ENCODE measurements around the gene ZBTB43.

Gene ZBTB43

DNA sequence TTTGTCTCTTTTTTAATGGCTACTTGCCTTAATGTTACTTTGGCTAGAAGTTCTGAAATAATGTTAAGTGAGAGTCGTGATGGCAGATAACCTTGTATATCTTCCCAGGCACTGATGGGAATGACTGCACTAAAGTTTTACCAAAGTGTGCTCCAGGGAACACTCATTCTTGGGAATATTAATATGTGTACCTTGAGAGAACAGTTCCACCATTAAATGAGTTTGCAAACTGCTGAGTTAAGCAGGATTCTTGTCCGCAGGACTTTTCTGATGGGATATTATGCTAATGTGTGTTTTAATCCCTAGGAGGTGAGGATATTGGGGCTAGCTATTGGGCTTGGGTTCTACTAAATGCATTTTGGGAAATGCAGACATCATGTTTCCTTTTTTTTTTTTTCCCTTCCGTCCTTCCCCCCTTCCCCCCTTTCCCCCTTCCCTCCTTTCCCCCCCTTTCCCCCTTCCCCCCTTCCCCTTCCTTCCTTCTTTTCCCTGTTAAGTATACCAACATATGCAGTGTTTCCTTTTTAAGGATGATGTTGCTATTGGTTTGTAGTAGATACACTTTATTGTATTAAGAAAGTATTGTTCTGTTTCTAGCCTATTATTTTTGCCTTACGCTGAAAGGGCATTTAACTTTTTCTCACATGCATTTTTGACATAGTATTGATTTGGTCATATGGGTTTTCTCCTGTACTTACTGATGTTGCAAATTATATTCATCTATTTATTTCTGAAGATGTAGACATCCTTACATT is 71.1 kb downstream of the ZBTB43 start:
- Mint-ChIP-seq H3K36me3 (peaks cover 25% of the 10 kb centered on the region), H3K4me3 (no peak overlapping the region), H3K27ac (no peak overlapping the region), H3K4me1 (peaks cover 27% of the 10 kb centered on the region), H3K9me3 (no peaks in the 10 kb centered on the region), H3K27me3 (no peaks in the 10 kb centered on the region)
- no peak for ATAC-seq

GRCh38 chr9:126876531-126876930 is 71.7 kb downstream of the ZBTB43 start:
- H3K27ac Mint-ChIP-seq = no peak overlapping the region
- peaks cover 25% of the 10 kb centered on the region for H3K36me3 Mint-ChIP-seq
- no peaks in the 10 kb centered on the region for H3K9me3 Mint-ChIP-seq
- H3K4me3 Mint-ChIP-seq = no peak overlapping the region
- H3K27me3 Mint-ChIP-seq = no peaks in the 10 kb centered on the region
- no peak for ATAC-seq
- H3K4me1 Mint-ChIP-seq = peaks cover 27% of the 10 kb centered on the region

DNA sequence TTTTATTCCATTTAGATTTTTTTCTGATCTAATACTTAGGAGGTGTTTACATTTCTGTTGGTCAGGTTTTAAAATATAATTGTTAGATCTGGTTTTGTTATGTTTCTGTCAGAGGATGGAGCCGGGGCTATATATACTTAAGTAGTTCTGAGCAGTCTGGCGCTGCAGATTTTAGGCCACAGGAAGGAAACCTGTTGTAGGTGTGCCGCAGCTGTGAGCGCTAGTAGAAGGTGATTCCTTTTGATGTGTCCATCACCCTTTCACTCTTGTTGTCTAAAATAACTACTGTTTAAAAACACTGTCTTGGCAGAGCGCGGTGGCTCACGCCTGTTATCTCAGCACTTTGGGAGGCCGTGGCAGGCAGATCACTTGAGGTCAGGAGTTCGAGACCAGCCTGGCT is 72.6 kb downstream of the ZBTB43 start:
- H3K4me3 Mint-ChIP-seq = no peak overlapping the region

GRCh38 chr9:126879288-126879687 is 74.4 kb downstream of the ZBTB43 start:
- Mint-ChIP-seq H3K4me1 (peaks cover 16% of the 10 kb centered on the region), H3K27me3 (no peaks in the 10 kb centered on the region), H3K36me3 (peaks cover 33% of the 10 kb centered on the region), H3K27ac (no peak overlapping the region), H3K4me3 (no peak overlapping the region), H3K9me3 (no peaks in the 10 kb centered on the region)
- ATAC-seq = no peak

More for the DNA sequence above, 72.6 kb downstream of the ZBTB43 start:
- H3K36me3 Mint-ChIP-seq = peaks cover 33% of the 10 kb centered on the region
- peaks cover 22% of the 10 kb centered on the region for H3K4me1 Mint-ChIP-seq
- H3K9me3 Mint-ChIP-seq = no peaks in the 10 kb centered on the region
- H3K27me3 Mint-ChIP-seq = no peaks in the 10 kb centered on the region
- no peak for ATAC-seq
- H3K27ac Mint-ChIP-seq = no peak overlapping the region

- Mint-ChIP-seq H3K4me3 (no peak overlapping the region), H3K27ac (no peak overlapping the region), H3K9me3 (no peaks in the 10 kb centered on the region), H3K27me3 (no peaks in the 10 kb centered on the region), H3K4me1 (peaks cover 9% of the 10 kb centered on the region), H3K36me3 (peaks cover 28% of the 10 kb centered on the region)
- no peak for ATAC-seq
Observed at GRCh38 chr9:126880226-126880946, 75.5 kb downstream of the ZBTB43 start.

DNA sequence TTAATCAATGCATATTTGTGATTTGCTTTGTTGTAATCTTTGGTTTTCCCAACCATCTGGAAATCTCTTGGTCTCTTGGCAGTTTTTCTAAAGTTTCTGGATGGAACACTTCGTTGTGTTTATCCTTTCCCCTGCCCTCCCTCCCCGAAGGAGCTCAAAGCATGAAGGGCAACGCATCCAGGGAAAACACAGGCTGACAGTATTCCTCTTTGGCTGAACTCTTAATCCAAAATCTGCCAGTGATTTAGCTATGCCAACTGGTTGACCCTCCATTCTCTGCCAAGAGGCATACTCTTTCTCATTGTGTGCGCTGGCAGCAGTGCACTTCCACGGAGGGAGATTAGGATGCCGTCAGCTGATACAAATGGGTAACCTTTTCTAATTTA is 76.1 kb downstream of the ZBTB43 start:
- Mint-ChIP-seq H3K36me3 (peaks cover 30% of the 10 kb centered on the region), H3K27ac (no peak overlapping the region), H3K9me3 (no peaks in the 10 kb centered on the region), H3K4me3 (no peak overlapping the region), H3K4me1 (peaks cover 3% of the 10 kb centered on the region), H3K27me3 (no peaks in the 10 kb centered on the region)
- ATAC-seq = no peak

DNA sequence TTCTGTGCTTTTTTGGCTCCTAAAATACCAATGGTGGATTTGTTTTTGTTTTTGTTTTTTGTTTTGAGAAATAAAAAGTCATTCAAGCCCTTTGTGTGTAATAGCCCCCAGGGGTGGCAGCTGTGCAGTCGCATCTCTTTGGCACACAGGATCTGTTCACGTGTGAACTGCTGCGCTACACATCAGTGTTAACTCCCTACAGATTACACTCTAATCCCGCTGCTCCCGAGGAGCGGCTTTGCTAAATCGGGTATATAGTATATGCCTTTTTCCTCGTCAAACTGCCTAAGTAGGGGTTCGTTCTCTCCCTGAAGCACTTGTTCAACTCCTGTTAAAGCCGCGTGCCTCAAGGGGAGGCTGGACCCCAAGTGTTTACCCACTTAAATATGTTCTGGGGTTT is 77.9 kb downstream of the ZBTB43 start:
- Mint-ChIP-seq H3K27me3 (no peaks in the 10 kb centered on the region), H3K4me3 (no peak overlapping the region), H3K27ac (no peak overlapping the region), H3K9me3 (no peaks in the 10 kb centered on the region), H3K36me3 (peaks cover 34% of the 10 kb centered on the region), H3K4me1 (no peaks in the 10 kb centered on the region)
- ATAC-seq = no peak

- H3K36me3 Mint-ChIP-seq = peaks cover 34% of the 10 kb centered on the region
- H3K9me3 Mint-ChIP-seq = no peaks in the 10 kb centered on the region
- ATAC-seq = no peak
- no peak overlapping the region for H3K4me3 Mint-ChIP-seq
- H3K27me3 Mint-ChIP-seq = no peaks in the 10 kb centered on the region
- no peaks in the 10 kb centered on the region for H3K4me1 Mint-ChIP-seq
- no peak overlapping the region for H3K27ac Mint-ChIP-seq
Observed at GRCh38 chr9:126883636-126884035, 78.8 kb downstream of the ZBTB43 start.

DNA sequence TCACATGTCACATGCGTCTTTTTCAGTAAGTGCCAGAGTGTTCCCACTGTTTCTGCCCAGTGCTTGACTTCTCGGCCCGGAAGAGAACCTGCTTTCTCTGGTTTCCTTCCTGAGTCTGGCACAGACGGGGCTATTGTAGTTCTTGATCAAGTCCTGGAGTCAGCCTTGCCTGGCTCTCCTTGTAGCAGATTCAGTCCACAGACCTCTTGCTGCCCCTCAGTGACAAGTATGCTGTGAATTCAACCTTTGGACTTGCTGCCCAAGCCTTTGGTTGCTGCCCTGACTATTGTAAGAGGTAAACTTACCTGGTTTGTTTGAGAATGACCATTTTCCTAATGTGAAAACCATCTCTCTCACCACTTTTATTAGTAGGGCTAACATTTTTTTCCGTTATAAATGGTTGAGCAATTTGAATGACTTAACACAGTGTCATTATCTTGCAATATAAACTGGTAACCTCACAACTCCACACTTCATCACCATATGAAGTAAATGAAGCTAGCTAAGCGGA is 80.3 kb downstream of the ZBTB43 start:
- ATAC-seq = no peak
- Mint-ChIP-seq H3K9me3 (no peaks in the 10 kb centered on the region), H3K36me3 (peaks cover 20% of the 10 kb centered on the region), H3K27me3 (no peaks in the 10 kb centered on the region), H3K4me1 (no peaks in the 10 kb centered on the region), H3K27ac (no peak overlapping the region), H3K4me3 (no peak overlapping the region)

DNA sequence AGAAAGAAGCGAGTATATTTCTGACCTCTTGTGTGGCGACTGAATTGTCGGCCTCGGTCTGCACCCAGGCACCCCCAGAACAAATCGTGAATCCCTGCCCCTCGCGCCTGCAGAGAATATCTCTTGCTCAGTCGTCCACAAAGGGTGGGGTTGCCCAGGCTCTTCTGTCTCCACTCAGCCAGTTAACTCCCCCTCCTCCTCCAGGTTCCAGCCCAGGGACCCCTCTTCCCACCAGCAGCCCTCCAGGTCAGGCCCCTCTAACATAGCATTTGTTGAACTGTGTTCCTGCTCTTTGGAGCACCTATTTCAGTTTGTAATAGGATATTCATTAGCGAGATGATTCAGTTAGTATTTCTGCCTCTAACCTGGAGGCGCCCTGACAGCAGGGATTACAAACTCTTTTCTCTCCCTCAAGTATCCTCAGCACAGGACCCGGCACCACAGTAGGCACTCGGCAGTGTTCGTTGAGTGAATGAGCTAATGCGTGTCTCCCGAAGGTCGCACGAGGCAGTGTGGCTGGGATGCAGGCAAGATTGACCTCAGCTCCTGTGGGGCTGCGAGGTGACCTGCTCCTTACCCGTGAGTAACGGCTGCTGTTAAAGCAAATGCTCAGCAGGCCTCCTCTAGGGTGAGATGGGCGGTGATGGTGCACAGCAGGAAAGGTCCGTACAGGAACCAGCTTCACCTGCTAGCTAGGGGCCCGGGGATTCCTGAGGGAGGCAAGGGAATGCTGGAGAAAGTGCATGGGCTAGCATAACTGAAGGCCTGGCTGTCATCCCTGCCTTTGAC is 81.4 kb downstream of the ZBTB43 start:
- Mint-ChIP-seq H3K27me3 (no peaks in the 10 kb centered on the region), H3K4me3 (no peak overlapping the region), H3K4me1 (no peaks in the 10 kb centered on the region), H3K36me3 (peaks cover 15% of the 10 kb centered on the region), H3K27ac (no peak overlapping the region), H3K9me3 (no peaks in the 10 kb centered on the region)
- no peak for ATAC-seq

- no peak for ATAC-seq
- H3K4me3 Mint-ChIP-seq = no peak overlapping the region
Observed at GRCh38 chr9:126886897-126887296, 82.1 kb downstream of the ZBTB43 start.

More at GRCh38 chr9:126886897-126887296, 82.1 kb downstream of the ZBTB43 start:
- Mint-ChIP-seq H3K27ac (no peak overlapping the region), H3K27me3 (no peaks in the 10 kb centered on the region), H3K4me1 (no peaks in the 10 kb centered on the region), H3K9me3 (no peaks in the 10 kb centered on the region), H3K36me3 (peaks cover 11% of the 10 kb centered on the region)
